NCI-H345 treated with DMSO at 0.1 percent for 48 hours (cell line): ENCODE measurements around the gene PAN2.
A peak's percentile ranks its signal among the peaks of the same experiment; 100 is the strongest.
"Not testable (repeated sequence)": the region's sequence is repeated elsewhere in the genome, so short reads cannot be mapped to it uniquely, and the experiment has no call there.

Experiments used
- DNase-seq: peaks from one replicate; lab custom pipeline; 2025; ENCODE audit not compliant: unreplicated experiment; lab: John Stamatoyannopoulos, UW

PAN2 gene

DNA sequence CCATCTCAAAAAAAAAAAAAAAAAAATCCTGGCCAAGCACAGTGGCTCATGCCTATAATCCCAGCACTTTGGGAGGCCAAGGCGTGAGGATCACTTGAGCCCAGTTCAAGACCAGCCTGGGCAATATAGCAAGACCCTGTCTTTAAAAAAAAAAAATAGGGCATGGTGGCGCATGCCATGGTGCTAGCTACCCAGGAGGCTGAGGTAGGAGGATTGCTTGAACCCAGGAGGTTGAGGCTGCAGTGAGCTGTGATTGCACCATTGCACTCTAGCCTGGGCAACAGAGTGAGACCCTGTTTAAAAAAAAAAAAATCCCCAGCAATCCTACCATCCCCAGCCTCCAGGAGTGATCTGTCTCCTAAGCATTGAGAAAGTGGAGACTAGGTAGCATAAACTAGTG is 8.5 kb upstream of the PAN2 start:
- DNase-seq: not testable (repeated sequence)

DNA sequence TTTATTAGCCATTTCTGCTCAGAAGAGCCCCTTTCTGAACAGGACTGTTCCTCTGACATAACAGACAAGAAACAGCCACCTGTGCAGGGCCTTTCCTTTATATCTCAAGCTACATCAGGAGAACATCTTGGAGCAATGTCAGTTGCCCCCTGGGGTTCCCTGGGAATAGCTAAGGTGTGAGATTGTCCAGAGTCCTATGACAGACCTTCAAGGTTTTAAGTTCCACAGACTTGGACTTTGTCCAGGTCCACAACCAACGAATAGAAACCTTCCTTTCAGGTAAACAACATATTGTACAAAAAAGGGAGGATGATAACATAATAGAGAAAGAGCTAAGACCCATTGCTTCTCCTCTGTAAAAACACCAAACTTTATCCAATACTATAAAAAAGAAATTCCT is 7.8 kb upstream of the PAN2 start:
- DNase-seq: no peak

GRCh38 chr12:56339158-56339422 is 5.3 kb upstream of the PAN2 start:
- no peak for DNase-seq

DNA sequence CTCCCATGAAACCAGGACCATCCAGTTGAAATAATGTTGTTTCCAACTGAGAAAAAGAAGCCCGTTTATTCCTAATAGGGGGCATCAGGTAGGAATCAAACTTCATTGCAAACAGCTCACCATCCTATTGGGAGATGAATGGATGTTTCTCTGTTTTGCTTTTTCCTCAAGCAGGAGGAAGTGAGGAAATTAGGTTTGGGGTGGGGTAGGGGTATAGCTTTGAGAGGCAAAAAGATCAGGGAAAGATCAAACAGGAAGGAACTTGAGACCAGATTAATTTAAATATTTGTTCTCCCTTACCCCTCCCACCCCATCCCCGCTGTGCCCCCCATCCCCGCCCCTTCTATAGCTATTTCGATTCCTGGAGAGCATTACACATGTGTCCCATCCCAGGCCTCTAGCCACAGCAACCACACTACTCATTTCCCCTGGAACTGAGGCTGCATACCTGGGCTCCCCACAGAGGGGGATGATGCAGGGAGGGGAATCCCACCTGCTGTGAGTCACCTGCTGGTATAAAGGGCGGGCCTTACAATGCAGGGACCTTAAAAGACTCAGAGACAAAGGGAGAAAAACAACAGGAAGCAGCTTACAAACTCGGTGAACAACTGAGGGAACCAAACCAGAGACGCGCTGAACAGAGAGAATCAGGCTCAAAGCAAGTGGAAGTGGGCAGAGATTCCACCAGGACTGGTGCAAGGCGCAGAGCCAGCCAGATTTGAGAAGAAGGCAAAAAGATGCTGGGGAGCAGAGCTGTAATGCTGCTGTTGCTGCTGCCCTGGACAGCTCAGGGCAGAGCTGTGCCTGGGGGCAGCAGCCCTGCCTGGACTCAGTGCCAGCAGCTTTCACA is 4.7 kb upstream of the PAN2 start, which contains the start of gene IL23A:
Gene IL23A, plus strand, starts transcription at position 577 of the 850 bp plus-strand sequence. Its CDS starts 161 bp downstream, at position 738.
- DNase-seq: peak; percentile 39

DNA sequence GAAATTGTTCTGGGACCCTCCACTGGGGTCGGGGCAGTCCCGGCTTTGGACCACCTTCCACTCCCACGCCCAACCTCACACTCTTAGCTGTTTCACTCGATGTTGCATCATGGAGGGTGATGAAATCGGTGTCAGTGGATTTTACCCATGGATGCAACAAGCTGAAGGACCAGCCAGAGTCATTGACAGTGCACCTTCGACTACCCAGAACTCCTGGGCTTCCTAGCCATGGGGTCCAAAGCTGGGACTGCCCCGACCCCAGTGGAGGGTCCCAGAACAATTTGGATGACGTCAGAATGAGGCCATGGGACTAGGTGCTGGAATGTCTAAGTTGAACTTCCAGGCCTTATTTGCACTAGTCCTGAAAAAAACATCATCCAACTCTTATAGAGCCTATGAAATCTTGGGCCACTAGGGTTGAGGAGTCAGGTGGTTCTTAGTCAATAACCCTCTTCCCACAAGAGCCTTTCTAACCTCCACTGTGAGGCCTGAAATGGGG is 4.0 kb upstream of the PAN2 start:
- no peak for DNase-seq

DNA sequence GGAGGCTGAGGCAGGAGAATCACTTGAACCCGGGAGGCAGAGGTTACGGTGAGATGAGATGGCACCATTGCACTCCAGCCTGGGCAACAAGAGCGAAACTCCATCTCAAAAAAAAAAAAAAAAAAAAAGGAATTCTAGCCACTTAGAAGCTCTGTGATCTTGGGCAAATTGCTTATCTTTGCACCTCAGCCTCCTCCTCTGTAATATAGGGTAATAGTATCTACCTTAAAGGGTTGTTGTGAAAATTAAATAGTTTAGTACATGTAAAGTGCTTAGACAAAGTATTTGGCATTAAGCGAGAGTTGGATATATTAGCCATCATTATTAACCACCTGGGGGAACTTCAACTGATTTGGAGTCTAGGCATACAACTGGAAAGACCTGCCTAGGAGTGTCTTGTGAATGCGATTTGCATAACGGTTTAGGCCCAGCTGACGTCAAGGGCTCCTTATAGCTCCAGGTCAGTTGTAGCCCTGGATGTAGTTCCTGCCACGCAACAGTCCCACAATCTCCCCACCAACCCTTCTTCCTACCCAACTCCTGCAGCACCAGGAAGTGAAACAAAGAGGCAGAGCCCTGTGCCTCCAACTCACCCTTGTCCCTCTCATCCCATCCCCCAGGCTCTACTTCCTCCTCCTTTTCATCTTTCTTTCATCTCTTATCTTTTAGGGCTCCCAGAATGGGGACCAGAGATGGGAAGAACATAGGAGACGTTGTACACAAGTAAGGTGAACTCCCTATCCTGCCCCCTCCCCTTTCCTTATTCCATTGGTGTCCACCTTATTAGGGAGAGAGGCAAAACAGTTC is 2.8 kb upstream of the PAN2 start:
- no peak for DNase-seq

- DNase-seq: not testable (repeated sequence)
Observed at GRCh38 chr12:56335527-56335926, 1.7 kb upstream of the PAN2 start.

GRCh38 chr12:56334490-56334793 is 642 bp upstream of the PAN2 start:
- no peak for DNase-seq

- no peak for DNase-seq
Observed at GRCh38 chr12:56333197-56333678, 562 bp downstream of the PAN2 start.

GRCh38 chr12:56332512-56333196 is 1.1 kb downstream of the PAN2 start:
- DNase-seq: no peak

- no peak for DNase-seq
Observed at GRCh38 chr12:56330936-56331490, 2.8 kb downstream of the PAN2 start.

- no peak for DNase-seq
Observed at GRCh38 chr12:56326533-56326932, 7.3 kb downstream of the PAN2 start.

- no peak for DNase-seq
Observed at GRCh38 chr12:56326126-56326525, 7.7 kb downstream of the PAN2 start.

- no peak for DNase-seq
Observed at GRCh38 chr12:56324206-56324605, 9.6 kb downstream of the PAN2 start.

GRCh38 chr12:56321610-56322009 is 12.2 kb downstream of the PAN2 start:
- not testable (repeated sequence) for DNase-seq

GRCh38 chr12:56321027-56321426 is 12.8 kb downstream of the PAN2 start:
- no peak for DNase-seq

GRCh38 chr12:56317675-56318074 is 16.1 kb downstream of the PAN2 start:
- no peak for DNase-seq

GRCh38 chr12:56315622-56316473 is 18.0 kb downstream of the PAN2 start, which contains the start of gene CNPY2:
Gene CNPY2, minus strand, starts transcription at chr12:56315988. Its CDS starts 771 bp downstream, at chr12:56315217.
- peak; percentile 99 for DNase-seq

DNA sequence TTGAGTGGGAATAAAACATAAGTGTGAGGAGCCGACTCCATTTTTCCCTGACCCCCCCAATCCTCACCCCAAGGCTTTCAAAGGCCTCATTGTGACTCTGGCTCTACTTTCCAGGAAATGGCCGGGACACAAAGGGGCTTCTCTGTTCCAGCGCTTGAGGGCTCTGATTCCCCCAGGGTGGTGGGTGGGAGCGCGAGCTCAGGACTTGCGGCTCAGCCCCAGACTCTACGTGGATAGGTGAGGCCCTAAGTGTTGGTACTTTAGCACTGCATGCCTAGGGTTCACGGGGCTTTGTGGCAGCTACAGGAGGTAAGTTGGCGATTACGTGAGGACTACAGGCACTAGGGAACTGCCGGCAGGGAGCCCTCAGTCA is 18.6 kb downstream of the PAN2 start:
- no peak for DNase-seq

GRCh38 chr12:56311003-56311402 is 22.8 kb downstream of the PAN2 start:
- DNase-seq: no peak
